GM10266 (cell line): ENCODE data around the gene SMAD4.

ENCODE experiments used
- DNase-seq: peaks from one replicate; pipeline ENCODE4 v3.0.0; 2012; ENCODE audit errors: extremely low spot score
- TF ChIP-seq, protein P1 (sequence below): IDR thresholded peaks from 2 replicates; pipeline ENCODE4 v1.5.1; 2012; ENCODE audit warnings: mild to moderate bottlenecking, low read depth; ENCODE audit not compliant: control insufficient read depth, insufficient read depth; ENCODE audit errors: missing control alignments

SMAD4 gene

DNA sequence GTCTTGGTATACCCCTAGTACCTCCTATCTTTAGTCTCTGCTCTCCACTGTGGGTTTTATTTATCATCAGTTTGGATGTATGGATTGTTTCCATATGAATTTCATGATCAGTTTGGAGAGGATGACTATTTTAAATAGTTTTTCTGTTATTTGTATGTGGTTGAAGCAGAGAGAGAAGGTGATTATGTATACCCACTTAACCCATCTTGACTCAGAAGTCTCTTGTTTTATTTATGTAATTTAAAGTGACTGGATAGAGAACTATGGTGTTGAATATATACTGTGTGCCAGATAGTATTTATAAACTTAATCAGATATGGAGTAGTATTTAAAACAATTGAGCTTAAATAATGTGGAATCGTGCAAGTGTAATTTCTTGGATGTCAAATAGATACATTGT, 39.9 kb downstream of the SMAD4 start:
- DNase-seq, result no peak
- TF ChIP-seq, protein P1, sequence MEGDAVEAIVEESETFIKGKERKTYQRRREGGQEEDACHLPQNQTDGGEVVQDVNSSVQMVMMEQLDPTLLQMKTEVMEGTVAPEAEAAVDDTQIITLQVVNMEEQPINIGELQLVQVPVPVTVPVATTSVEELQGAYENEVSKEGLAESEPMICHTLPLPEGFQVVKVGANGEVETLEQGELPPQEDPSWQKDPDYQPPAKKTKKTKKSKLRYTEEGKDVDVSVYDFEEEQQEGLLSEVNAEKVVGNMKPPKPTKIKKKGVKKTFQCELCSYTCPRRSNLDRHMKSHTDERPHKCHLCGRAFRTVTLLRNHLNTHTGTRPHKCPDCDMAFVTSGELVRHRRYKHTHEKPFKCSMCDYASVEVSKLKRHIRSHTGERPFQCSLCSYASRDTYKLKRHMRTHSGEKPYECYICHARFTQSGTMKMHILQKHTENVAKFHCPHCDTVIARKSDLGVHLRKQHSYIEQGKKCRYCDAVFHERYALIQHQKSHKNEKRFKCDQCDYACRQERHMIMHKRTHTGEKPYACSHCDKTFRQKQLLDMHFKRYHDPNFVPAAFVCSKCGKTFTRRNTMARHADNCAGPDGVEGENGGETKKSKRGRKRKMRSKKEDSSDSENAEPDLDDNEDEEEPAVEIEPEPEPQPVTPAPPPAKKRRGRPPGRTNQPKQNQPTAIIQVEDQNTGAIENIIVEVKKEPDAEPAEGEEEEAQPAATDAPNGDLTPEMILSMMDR, result no peak

- TF ChIP-seq, protein P1, result no peak
- no peak for DNase-seq
Measured at GRCh38 chr18:51070545-51070944, 40.5 kb downstream of the SMAD4 start.

GRCh38 chr18:51072586-51073313, 42.7 kb downstream of the SMAD4 start:
- DNase-seq, result no peak
- TF ChIP-seq, protein P1, result no peak

GRCh38 chr18:51074605-51075004, 44.6 kb downstream of the SMAD4 start:
- TF ChIP-seq, protein P1, result no peak
- DNase-seq, result no peak

DNA sequence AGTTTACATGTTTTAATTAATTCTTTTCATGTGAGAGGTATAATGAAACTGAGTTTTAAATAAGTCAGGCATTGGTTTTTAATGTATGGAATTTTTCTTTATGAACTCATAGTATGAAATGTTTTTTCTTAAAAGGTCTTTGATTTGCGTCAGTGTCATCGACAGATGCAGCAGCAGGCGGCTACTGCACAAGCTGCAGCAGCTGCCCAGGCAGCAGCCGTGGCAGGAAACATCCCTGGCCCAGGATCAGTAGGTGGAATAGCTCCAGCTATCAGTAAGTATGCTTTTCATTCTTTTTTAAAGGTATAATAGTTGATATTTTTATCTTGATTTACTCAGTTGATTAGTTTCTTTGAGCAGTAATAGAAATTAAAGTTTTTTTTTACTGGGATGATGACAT, 46.5 kb downstream of the SMAD4 start:
- no peak for DNase-seq
- TF ChIP-seq, protein P1, result no peak

GRCh38 chr18:51077217-51077616, 47.2 kb downstream of the SMAD4 start:
- TF ChIP-seq, protein P1, result no peak
- DNase-seq, result no peak

GRCh38 chr18:51078026-51078425, 48.0 kb downstream of the SMAD4 start:
- TF ChIP-seq, protein P1, result no peak
- DNase-seq, result no peak
